Measurements from ENCODE around the gene DGKA. TPM values are rescaled to one million over a fixed set of nuclear protein-coding genes. Genes with fewer than 3 reads are reported as not detected.
"Not testable (repeated sequence)": the region's sequence is repeated elsewhere in the genome, so short reads cannot be mapped to it uniquely, and the experiment has no call there.

Gene DGKA
- total RNA-seq, result 155 TPM

GRCh38 chr12:55930771-55931316, at the start of gene DGKA:
Gene DGKA (plus strand): TSS chr12:55931162. CDS start chr12:55936504, 5,342 bp downstream.
- DNase-seq (ENCODE audit: low spot score), result peak; percentile 57

GRCh38 chr12:55885113-55885512, 45.8 kb upstream of the DGKA start:
- no peak for DNase-seq (ENCODE audit: low spot score)

- no peak for DNase-seq (ENCODE audit: low spot score)
These were observed 39.7 kb upstream of the DGKA start for GRCh38 chr12:55891310-55891709.

GRCh38 chr12:55893723-55894122, 37.2 kb upstream of the DGKA start:
- DNase-seq (ENCODE audit: low spot score), result no peak

GRCh38 chr12:55899082-55899481, 31.9 kb upstream of the DGKA start:
- no peak for DNase-seq (ENCODE audit: low spot score)

GRCh38 chr12:55901881-55902490, 29.0 kb upstream of the DGKA start:
- no peak for DNase-seq (ENCODE audit: low spot score)

- no peak for DNase-seq (ENCODE audit: low spot score)
These were observed 24.9 kb upstream of the DGKA start for GRCh38 chr12:55906056-55906455.

- no peak for DNase-seq (ENCODE audit: low spot score)
These were observed 22.0 kb upstream of the DGKA start for GRCh38 chr12:55908726-55909512.

GRCh38 chr12:55909513-55909884, 21.5 kb upstream of the DGKA start:
- no peak for DNase-seq (ENCODE audit: low spot score)

GRCh38 chr12:55912908-55913307, 18.1 kb upstream of the DGKA start:
- no peak for DNase-seq (ENCODE audit: low spot score)

GRCh38 chr12:55915482-55915859, 15.5 kb upstream of the DGKA start:
- DNase-seq (ENCODE audit: low spot score), result no peak

GRCh38 chr12:55919032-55919431, 11.9 kb upstream of the DGKA start:
- DNase-seq (ENCODE audit: low spot score), result not testable (repeated sequence)

GRCh38 chr12:55922126-55922525, 8.8 kb upstream of the DGKA start:
- no peak for DNase-seq (ENCODE audit: low spot score)

GRCh38 chr12:55923648-55924047, 7.3 kb upstream of the DGKA start:
- DNase-seq (ENCODE audit: low spot score), result not testable (repeated sequence)

- DNase-seq (ENCODE audit: low spot score), result no peak
These were observed 5.6 kb upstream of the DGKA start for GRCh38 chr12:55925371-55925770.

- DNase-seq (ENCODE audit: low spot score), result no peak
These were observed 4.9 kb upstream of the DGKA start for GRCh38 chr12:55925870-55926737.

- DNase-seq (ENCODE audit: low spot score), result peak; percentile 90
These were observed 4.0 kb upstream of the DGKA start for GRCh38 chr12:55926738-55927587.

- peak; percentile 89 for DNase-seq (ENCODE audit: low spot score)
These were observed 3.1 kb upstream of the DGKA start, which contains the start of gene PYM1 for GRCh38 chr12:55927588-55928502. Gene PYM1 (minus strand): TSS chr12:55927894. CDS start chr12:55927761, 133 bp downstream.

- peak; percentile 54 for DNase-seq (ENCODE audit: low spot score)
These were observed 1.6 kb upstream of the DGKA start for GRCh38 chr12:55929306-55929791.

- DNase-seq (ENCODE audit: low spot score), result no peak
These were observed 386 bp downstream of the DGKA start for GRCh38 chr12:55931317-55931779.

Measured in ureter (tissue), 1 donor.